SKM-1 treated with dmso at 0.1 percent for 144 hours (cell line): ENCODE data around the gene R3HDM2.
A peak's percentile ranks its signal among the peaks of the same experiment; 100 is the strongest.

Source experiments
- DNase-seq: peaks from one replicate; lab custom pipeline; 2025; ENCODE audit not compliant: unreplicated experiment; lab: John Stamatoyannopoulos, UW

R3HDM2 gene

GRCh38 chr12:57219993-57220754 is 210.7 kb downstream of the R3HDM2 start:
- no peak for DNase-seq

- DNase-seq: no peak
These were observed 211.4 kb downstream of the R3HDM2 start for GRCh38 chr12:57219205-57219992.

- DNase-seq: no peak
These were observed 212.6 kb downstream of the R3HDM2 start for GRCh38 chr12:57218030-57218853.

- DNase-seq: no peak
These were observed 213.6 kb downstream of the R3HDM2 start for GRCh38 chr12:57216921-57217879.

GRCh38 chr12:57216014-57216911 is 214.6 kb downstream of the R3HDM2 start, which contains the start of gene NXPH4:
Gene NXPH4 (plus strand): TSS chr12:57216794. CDS start chr12:57216970, 176 bp downstream.
- DNase-seq: no peak

- no peak for DNase-seq
These were observed 215.2 kb downstream of the R3HDM2 start for GRCh38 chr12:57215668-57216013.

- DNase-seq: no peak
These were observed 215.8 kb downstream of the R3HDM2 start for GRCh38 chr12:57215065-57215464.

GRCh38 chr12:57214398-57214781 is 216.5 kb downstream of the R3HDM2 start:
- peak; percentile 11 for DNase-seq

- DNase-seq: no peak
These were observed 217.0 kb downstream of the R3HDM2 start for GRCh38 chr12:57213763-57214397.

- DNase-seq: peak; percentile 6
These were observed 217.7 kb downstream of the R3HDM2 start for GRCh38 chr12:57213058-57213715.

GRCh38 chr12:57212701-57213057 is 218.2 kb downstream of the R3HDM2 start:
- no peak for DNase-seq

- DNase-seq: no peak
These were observed 218.8 kb downstream of the R3HDM2 start for GRCh38 chr12:57211791-57212700.

GRCh38 chr12:57210926-57211692 is 219.7 kb downstream of the R3HDM2 start:
- DNase-seq: no peak

GRCh38 chr12:57210461-57210860 is 220.4 kb downstream of the R3HDM2 start:
- DNase-seq: no peak

GRCh38 chr12:57209916-57210315 is 220.9 kb downstream of the R3HDM2 start:
- no peak for DNase-seq

- DNase-seq: no peak
These were observed 222.1 kb downstream of the R3HDM2 start for GRCh38 chr12:57208631-57209282.
